ENCODE measurements around the gene PITPNM1.

PITPNM1 gene

GRCh38 chr11:67497656-67498291, 7.4 kb downstream of the PITPNM1 start:
- DNase-seq (ENCODE audit: low read depth), result no peak
- TF ChIP-seq, protein P1, sequence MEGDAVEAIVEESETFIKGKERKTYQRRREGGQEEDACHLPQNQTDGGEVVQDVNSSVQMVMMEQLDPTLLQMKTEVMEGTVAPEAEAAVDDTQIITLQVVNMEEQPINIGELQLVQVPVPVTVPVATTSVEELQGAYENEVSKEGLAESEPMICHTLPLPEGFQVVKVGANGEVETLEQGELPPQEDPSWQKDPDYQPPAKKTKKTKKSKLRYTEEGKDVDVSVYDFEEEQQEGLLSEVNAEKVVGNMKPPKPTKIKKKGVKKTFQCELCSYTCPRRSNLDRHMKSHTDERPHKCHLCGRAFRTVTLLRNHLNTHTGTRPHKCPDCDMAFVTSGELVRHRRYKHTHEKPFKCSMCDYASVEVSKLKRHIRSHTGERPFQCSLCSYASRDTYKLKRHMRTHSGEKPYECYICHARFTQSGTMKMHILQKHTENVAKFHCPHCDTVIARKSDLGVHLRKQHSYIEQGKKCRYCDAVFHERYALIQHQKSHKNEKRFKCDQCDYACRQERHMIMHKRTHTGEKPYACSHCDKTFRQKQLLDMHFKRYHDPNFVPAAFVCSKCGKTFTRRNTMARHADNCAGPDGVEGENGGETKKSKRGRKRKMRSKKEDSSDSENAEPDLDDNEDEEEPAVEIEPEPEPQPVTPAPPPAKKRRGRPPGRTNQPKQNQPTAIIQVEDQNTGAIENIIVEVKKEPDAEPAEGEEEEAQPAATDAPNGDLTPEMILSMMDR (IDR thresholded peaks at IDR 0.05; ENCODE audit: insufficient read depth, low read depth, low read length, missing control alignments), result no peak
- no peak overlapping the region for H3K4me3 ChIP-seq (ENCODE audit: low read length)

DNA sequence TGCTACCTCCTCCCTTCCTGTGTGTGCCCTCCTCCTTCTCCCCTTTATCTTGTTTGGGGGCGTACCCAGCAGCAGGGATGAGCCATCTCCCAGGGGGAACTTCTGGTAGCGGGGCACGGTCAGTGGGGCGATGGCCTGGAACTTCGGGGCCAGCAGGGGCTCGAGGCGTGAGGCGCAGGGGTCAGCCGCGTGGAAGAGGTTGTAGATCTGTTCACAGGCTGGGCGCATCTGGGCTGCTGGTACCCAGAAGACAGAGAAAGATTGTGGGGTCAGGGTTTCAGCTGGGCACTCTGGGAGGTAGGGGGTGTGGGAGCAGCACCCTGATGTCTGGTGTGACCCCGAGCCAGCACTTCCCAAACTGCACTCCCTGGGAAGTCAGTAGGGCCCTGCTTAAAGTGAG, 9.1 kb downstream of the PITPNM1 start:
- DNase-seq (ENCODE audit: low read depth), result no peak
- no peak overlapping the region for H3K4me3 ChIP-seq (ENCODE audit: low read length)
- TF ChIP-seq, protein P1 (IDR thresholded peaks at IDR 0.05; ENCODE audit: insufficient read depth, low read depth, low read length, missing control alignments), result no peak

DNA sequence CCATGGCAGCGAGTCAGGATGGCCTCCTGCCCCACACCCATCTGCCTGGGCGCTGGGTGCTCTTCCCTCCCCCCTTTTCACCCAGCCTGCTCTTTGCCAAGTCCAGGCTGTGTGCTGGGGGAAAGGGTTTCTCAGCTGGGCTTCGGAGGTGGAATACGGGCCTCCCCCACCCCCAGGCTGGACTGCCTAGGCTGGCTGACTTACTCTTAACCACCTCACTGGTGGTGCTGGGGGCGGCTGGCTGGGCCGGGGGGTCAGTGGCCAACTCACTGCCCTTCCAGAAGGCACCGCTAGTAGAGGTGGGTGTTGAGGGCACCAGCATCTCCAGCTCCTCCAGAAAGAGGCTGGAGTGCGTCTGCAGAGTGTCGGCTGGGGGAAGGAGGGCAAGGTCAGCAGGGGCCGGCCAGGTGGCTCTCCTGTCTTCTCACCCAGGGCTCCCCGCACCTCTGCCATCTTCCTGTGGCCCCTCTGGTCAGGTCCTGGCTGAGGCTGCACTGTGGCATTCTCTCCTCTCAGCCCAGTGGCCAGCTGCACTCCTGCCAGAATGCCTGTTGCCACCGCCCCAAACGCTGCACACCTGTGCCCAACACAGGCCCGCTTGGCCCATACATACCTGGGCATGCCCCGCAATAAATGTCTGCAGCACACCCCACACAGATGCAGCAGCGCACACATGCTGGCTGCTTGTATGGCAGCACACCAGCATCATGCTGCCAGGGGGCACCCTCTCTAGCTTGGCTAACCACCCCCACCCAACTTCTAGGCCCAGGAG, 9.7 kb downstream of the PITPNM1 start:
- no peak overlapping the region for H3K4me3 ChIP-seq (ENCODE audit: low read length)
- TF ChIP-seq, protein P1 (IDR thresholded peaks at IDR 0.05; ENCODE audit: insufficient read depth, low read depth, low read length, missing control alignments), result no peak

GRCh38 chr11:67494371-67495233, 10.6 kb downstream of the PITPNM1 start:
- no peak for DNase-seq (ENCODE audit: low read depth)
- TF ChIP-seq, protein P1 (IDR thresholded peaks at IDR 0.05; ENCODE audit: insufficient read depth, low read depth, low read length, missing control alignments), result no peak
- no peak overlapping the region for H3K4me3 ChIP-seq (ENCODE audit: low read length)

More for the DNA sequence above, 9.7 kb downstream of the PITPNM1 start:
- DNase-seq (ENCODE audit: low read depth), result no peak

DNA sequence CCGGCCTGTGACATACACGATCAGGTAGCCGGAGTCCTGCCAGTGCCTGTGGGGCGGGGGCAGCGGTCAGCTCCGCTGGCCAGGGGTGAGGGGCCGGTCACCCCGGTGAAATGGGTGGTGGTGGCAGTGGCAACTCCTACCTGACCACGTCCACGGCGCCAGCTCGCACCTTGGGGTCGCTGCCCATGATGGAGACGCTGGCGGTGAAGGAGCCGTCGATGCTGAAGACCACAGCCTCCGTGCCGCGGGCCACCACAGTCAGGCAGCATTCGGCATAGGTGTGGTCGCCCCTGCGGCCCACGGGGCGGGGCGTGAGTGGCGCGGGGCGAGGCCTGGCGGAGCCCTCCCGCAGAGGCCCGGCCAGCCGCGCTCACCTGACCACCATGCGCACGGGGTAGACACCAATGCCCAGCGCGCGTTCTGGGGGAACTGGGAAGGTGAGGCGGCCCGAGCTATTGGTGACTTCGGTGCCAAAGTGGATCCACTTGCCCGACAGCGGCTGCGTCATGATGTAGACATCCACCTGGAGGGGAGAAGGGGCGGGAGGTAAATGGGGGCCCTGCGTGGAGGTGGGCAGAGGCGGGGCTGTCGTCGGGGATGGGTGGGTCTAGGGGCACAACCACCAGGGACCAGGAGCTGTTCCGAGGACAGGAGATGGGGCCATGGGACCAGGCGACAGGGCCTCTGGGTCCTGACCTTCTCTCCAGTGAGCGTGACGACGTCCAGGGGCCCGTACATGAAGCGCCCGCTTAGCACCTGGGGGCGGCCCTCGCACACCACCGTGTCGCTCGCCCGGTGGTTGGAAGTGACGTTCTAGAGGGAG, 11.4 kb downstream of the PITPNM1 start:
- DNase-seq (ENCODE audit: low read depth), result no peak
- no peak overlapping the region for H3K4me3 ChIP-seq (ENCODE audit: low read length)
- TF ChIP-seq, protein P1 (IDR thresholded peaks at IDR 0.05; ENCODE audit: insufficient read depth, low read depth, low read length, missing control alignments), result no peak

All from epithelial cell of esophagus (primary cell).